ENCODE data around the gene LRP5. TPM values are rescaled to one million over a fixed set of nuclear protein-coding genes. Genes with fewer than 3 reads are reported as not detected.

LRP5 gene
- total RNA-seq, 1 experiment from 2014 or later, result 67.0 TPM

- H3K36me3 ChIP-seq (ENCODE audit: insufficient read depth, low read length, poor library complexity, severe bottlenecking), result no peaks in the 10 kb centered on the region
- TF ChIP-seq CTCF (conservative IDR thresholded peaks at IDR 0.05; ENCODE audit: low read depth, low read length), result no peak
- no peak for TF ChIP-seq EZH2 (IDR thresholded peaks at IDR 0.05; ENCODE audit: borderline replicate concordance, low read depth, low read length, poor library complexity, severe bottlenecking)
- no peaks in the 10 kb centered on the region for H3K27me3 ChIP-seq (replicated peaks; ENCODE audit: insufficient read depth, low read depth, low read length, poor library complexity)
- peaks cover 35% of the 10 kb centered on the region for H3K4me1 ChIP-seq (ENCODE audit: insufficient read depth, low read length, poor library complexity, severe bottlenecking)
- intact Hi-C loops (cut with micrococcal nuclease; ENCODE audit: unreplicated experiment), result no loop called here
- POLR2A ChIA-PET (ENCODE audit: low non-redundant PET), result no interaction called here
- no TSS peak for BruUV-seq (replicated peaks)
- CTCF ChIA-PET, result interaction anchor here (0.6 kb wide), 1 partner anchor 78 kb away, joined by 4 read pairs; no protein-coding TSS in a partner anchor
- H3K27ac ChIP-seq (ENCODE audit: low read depth, low read length, poor library complexity, severe bottlenecking), result peak overlapping the region; percentile 15
- H3K4me3 ChIP-seq (ENCODE audit: low read depth, low read length, poor library complexity, severe bottlenecking), result no peak overlapping the region
- DNase-seq (ENCODE audit: low spot score), result no peak
- H3K9me3 ChIP-seq (ENCODE audit: low read depth, low read length, poor library complexity, severe bottlenecking), result no peaks in the 10 kb centered on the region
Measured at GRCh38 chr11:68329978-68330699, 17.7 kb downstream of the LRP5 start.

GRCh38 chr11:68330700-68331337, 18.4 kb downstream of the LRP5 start:
- ChIA-PET POLR2A (ENCODE audit: low non-redundant PET) (no interaction called here), CTCF (no interaction called here)
- no peaks in the 10 kb centered on the region for H3K36me3 ChIP-seq (ENCODE audit: insufficient read depth, low read length, poor library complexity, severe bottlenecking)
- intact Hi-C loops (cut with micrococcal nuclease; ENCODE audit: unreplicated experiment), result no loop called here
- no peak overlapping the region for H3K4me3 ChIP-seq (ENCODE audit: low read depth, low read length, poor library complexity, severe bottlenecking)
- no peaks in the 10 kb centered on the region for H3K9me3 ChIP-seq (ENCODE audit: low read depth, low read length, poor library complexity, severe bottlenecking)
- no peak for DNase-seq (ENCODE audit: low spot score)
- peak overlapping the region; percentile 15 for H3K27ac ChIP-seq (ENCODE audit: low read depth, low read length, poor library complexity, severe bottlenecking)
- peaks cover 35% of the 10 kb centered on the region for H3K4me1 ChIP-seq (ENCODE audit: insufficient read depth, low read length, poor library complexity, severe bottlenecking)
- no peaks in the 10 kb centered on the region for H3K27me3 ChIP-seq (replicated peaks; ENCODE audit: insufficient read depth, low read depth, low read length, poor library complexity)
- TF ChIP-seq EZH2 (IDR thresholded peaks at IDR 0.05; ENCODE audit: borderline replicate concordance, low read depth, low read length, poor library complexity, severe bottlenecking), result no peak
- no peak for TF ChIP-seq CTCF (conservative IDR thresholded peaks at IDR 0.05; ENCODE audit: low read depth, low read length)
- no TSS peak for BruUV-seq (replicated peaks)

- H3K9me3 ChIP-seq (ENCODE audit: low read depth, low read length, poor library complexity, severe bottlenecking), result no peaks in the 10 kb centered on the region
- peak overlapping the region; percentile 22 for H3K27ac ChIP-seq (ENCODE audit: low read depth, low read length, poor library complexity, severe bottlenecking)
- no peak overlapping the region for H3K4me3 ChIP-seq (ENCODE audit: low read depth, low read length, poor library complexity, severe bottlenecking)
- peaks cover 35% of the 10 kb centered on the region for H3K4me1 ChIP-seq (ENCODE audit: insufficient read depth, low read length, poor library complexity, severe bottlenecking)
- H3K36me3 ChIP-seq (ENCODE audit: insufficient read depth, low read length, poor library complexity, severe bottlenecking), result no peaks in the 10 kb centered on the region
- BruUV-seq (replicated peaks), result no TSS peak
- no peak for DNase-seq (ENCODE audit: low spot score)
- TF ChIP-seq CTCF (conservative IDR thresholded peaks at IDR 0.05; ENCODE audit: low read depth, low read length), result no peak
- TF ChIP-seq EZH2 (IDR thresholded peaks at IDR 0.05; ENCODE audit: borderline replicate concordance, low read depth, low read length, poor library complexity, severe bottlenecking), result no peak
- ChIA-PET CTCF (no interaction called here), POLR2A (ENCODE audit: low non-redundant PET) (no interaction called here)
- no peaks in the 10 kb centered on the region for H3K27me3 ChIP-seq (replicated peaks; ENCODE audit: insufficient read depth, low read depth, low read length, poor library complexity)
- intact Hi-C loops (cut with micrococcal nuclease; ENCODE audit: unreplicated experiment), result no loop called here
Measured at GRCh38 chr11:68331338-68331947, 19.1 kb downstream of the LRP5 start.
